ENCODE results near the gene SFTPA2.

The SFTPA2 gene

GRCh38 chr10:79507440-79508167 is 52.6 kb downstream of the SFTPA2 start:
- no peak overlapping the region for H3K4me3 Mint-ChIP-seq
- TF ChIP-seq CTCF (IDR thresholded peaks at IDR 0.05), result no peak
- no peaks in the 10 kb centered on the region for H3K9me3 Mint-ChIP-seq
- DNase-seq, result no peak
- no peak overlapping the region for H3K27ac Mint-ChIP-seq
- H3K27me3 Mint-ChIP-seq (ENCODE audit: low read depth, poor library complexity), result peaks cover 40% of the 10 kb centered on the region
- peaks cover 13% of the 10 kb centered on the region for H3K4me1 Mint-ChIP-seq
- no peaks in the 10 kb centered on the region for H3K36me3 Mint-ChIP-seq (ENCODE audit: low read depth)

Data from nephron progenitor cell (in vitro differentiated cells).